HT-29 (cell line): ENCODE results near the gene ARHGEF2. TPM values are rescaled to one million over a fixed set of nuclear protein-coding genes. Genes with fewer than 3 reads are reported as not detected.

Experiments used
- DNase-seq: peaks from one replicate; pipeline ENCODE4 v3.0.0-alpha.2; 2015; ENCODE audit warnings: low spot score
- small RNA-seq: library from RNA; depleted of rRNA; stranded (forward); fragments of <200 nt; gene quantifications from one replicate; pipeline ENCODE3, GENCODE V24; 2014
- total RNA-seq: library from RNA; depleted of rRNA; stranded (reverse); fragments of >200 nt; shearing (Covaris generic); gene quantifications from 2 replicates; pipeline ENCODE4 v1.2.3, GENCODE V29; 2014; rRNA removed

Gene ARHGEF2
- total RNA-seq, 1 experiment from 2014 or later = 179 TPM

GRCh38 chr1:155912056-155912536 is 66.3 kb downstream of the ARHGEF2 start:
- DNase-seq = no peak

DNA sequence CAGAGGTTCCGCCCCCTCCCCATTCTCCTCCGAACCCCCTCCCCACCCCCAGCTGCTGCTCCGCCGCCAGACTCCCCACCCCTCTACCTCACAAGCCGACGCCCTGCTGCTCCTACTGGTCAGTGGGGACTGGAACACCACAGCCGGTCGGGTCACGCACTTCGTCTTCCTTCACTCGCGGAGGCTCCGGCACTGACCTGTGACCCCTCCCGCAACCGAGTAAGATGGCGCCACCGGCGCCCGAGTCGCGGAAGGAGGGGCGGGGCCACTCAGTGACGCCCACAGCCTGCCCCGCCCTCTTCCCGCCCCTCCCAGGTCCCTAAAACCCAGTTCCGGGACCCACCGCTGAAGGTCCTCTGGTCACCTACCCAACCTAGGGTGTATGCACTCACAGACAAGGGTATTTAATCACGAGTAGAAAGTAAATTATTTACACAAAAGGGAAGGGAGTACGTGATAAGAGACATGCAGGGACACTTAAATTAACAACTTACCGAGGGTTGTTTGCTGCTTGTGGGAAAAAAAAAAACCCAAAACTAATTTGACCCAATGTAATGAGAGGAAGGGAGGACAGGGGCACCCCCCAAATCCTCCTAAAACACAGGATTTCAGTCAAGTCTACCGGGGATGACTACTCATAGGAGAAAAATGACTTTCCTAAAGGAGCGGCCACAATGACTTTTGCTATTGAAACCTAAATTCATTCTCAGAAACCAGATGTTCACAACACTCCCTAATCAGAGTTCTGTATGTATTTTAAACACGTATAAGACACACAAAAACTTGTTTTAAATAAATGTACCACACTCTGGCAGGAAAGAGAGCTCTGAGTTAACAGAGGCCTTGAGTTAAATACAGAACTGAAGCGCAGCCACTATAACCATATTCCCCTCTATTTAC is 66.9 kb downstream of the ARHGEF2 start, which contains the start of gene RIT1:
Gene RIT1 (minus strand): TSS at position 194 of the 900 bp plus-strand sequence. CDS start 588 bp downstream, outside the sequence.
- peak; percentile 89 for DNase-seq

- peak; percentile 58 for DNase-seq
Measured at GRCh38 chr1:155910621-155911121, 67.7 kb downstream of the ARHGEF2 start.

DNA sequence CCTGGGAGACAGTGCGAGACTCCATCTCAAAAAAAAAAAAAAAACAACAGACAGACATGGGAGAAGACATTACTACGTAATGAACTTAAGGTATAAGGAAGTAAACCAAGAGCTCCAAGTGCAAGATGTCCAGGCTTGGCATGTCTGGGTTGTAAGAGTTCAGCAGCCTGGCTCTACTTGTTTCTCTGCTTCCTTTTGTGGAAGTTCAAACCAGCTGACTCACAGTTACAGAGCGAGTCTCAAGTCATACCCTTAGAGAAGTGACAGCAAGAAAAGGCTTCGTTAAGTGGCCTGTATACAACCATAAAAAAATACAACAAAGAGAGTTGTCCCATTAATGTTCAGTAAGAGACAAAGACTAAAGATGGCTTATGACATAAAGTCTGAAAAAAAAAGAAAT is 68.5 kb downstream of the ARHGEF2 start:
- DNase-seq = no peak

GRCh38 chr1:155904261-155904660 is 74.1 kb downstream of the ARHGEF2 start:
- DNase-seq = no peak

- no peak for DNase-seq
Measured at GRCh38 chr1:155900161-155900560, 78.2 kb downstream of the ARHGEF2 start.

DNA sequence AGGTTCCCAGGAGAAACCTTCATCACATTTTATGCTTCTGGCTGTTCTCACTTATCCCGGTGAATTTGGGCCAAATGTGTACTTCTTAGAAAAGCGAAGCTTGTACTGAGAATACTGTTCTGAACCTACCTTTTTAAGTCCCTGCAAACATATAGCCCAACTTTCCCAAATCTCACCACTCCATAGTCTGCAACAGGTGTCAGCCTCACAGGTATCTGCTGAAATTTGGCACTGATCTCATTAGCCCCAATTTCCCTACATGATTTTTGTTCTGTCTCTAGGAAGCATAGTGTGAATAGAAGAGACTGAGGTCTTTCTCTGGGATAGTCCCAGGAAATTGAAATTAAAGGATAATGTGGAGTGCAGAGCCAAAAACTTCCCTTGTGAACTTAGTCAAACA is 78.7 kb downstream of the ARHGEF2 start:
- no peak for DNase-seq

DNA sequence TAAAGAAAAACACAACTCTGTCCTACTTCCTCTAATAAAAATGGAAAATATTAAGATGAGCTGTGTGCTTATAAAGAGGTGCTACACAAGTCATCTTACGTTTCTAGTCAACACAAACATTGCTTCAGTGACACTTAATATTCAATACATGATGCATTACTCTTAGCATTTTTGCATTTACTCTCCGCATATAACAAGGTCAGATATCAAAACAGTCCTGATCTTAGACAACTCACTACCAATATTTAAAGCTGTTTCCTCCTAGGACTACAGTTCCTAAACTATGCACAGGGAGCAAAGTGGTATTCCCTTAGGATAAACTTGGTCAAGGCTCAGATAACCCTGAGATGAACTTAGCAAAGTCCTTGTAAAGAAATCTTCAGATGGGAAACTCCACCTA is 79.5 kb downstream of the ARHGEF2 start:
- no peak for DNase-seq

DNA sequence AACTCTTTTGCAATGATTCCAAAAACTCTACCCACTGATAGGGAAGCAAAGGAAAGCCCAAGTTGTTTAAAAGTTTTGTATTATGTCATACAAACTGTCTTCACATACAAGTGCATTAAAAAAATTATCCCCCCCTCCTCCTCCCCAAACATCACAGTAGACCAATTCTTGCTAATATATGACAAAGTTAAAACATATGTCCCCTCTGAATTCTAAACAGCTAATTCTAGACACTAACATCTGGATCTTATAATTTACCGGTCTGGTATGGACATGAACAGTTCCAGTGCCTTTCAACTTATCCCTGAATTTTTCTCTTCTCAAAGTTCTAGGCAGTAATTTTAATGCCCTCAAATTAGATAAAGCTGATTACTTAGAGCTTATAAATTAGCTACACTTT is 80.6 kb downstream of the ARHGEF2 start:
- no peak for DNase-seq

Small RNAs within 50 kb of the gene (small RNA-seq; reads per million reads assigned to genes)
- gene MIR6738 (not detected), gene SCARNA4 (not detected), gene SNORA80E (6.0 reads per million, percentile 84 among the genes with 10 or more reads in this experiment)

Other genes starting within 250 kb of the ARHGEF2 start
- 17.6 and 18.0 TPM in 2 replicates for gene GON4L, start 121.3 kb downstream of the ARHGEF2 start, total RNA-seq
- not detected in 2 replicates for gene SYT11, start 119.0 kb downstream of the ARHGEF2 start, total RNA-seq
- 6.5 and 14.8 TPM in 2 replicates for gene RIT1, start 67.2 kb downstream of the ARHGEF2 start, total RNA-seq
- gene KHDC4, start 44.1 kb downstream of the ARHGEF2 start, total RNA-seq = 44.4 and 53.6 TPM in 2 replicates
- gene RXFP4, start 36.9 kb downstream of the ARHGEF2 start, total RNA-seq = 0.47 and 3.1 TPM in 2 replicates
- gene SSR2, start 42.4 kb upstream of the ARHGEF2 start, total RNA-seq = 227 and 261 TPM in 2 replicates
- gene UBQLN4, start 75.3 kb upstream of the ARHGEF2 start, total RNA-seq = 35.7 and 41.0 TPM in 2 replicates
- 108 and 130 TPM in 2 replicates for gene LAMTOR2, start 76.2 kb upstream of the ARHGEF2 start, total RNA-seq
- 163 and 185 TPM in 2 replicates for gene RAB25, start 82.6 kb upstream of the ARHGEF2 start, total RNA-seq
- 9.3 and 13.3 TPM in 2 replicates for gene MEX3A, start 103.9 kb upstream of the ARHGEF2 start, total RNA-seq
- gene LMNA, start 136.2 kb upstream of the ARHGEF2 start, total RNA-seq = 1,664 and 1,875 TPM in 2 replicates
- 5.1 and 11.6 TPM in 2 replicates for gene SEMA4A, start 175.0 kb upstream of the ARHGEF2 start, total RNA-seq
- 15.3 and 21.6 TPM in 2 replicates for gene SLC25A44, start 215.6 kb upstream of the ARHGEF2 start, total RNA-seq
- gene PMF1, start 234.5 kb upstream of the ARHGEF2 start, total RNA-seq = 111 and 122 TPM in 2 replicates